Activated CD4-positive, alpha-beta memory T cell treated with anti-CD3 and anti-CD28 coated beads, Interleukin-2, amount 10 ng/mL, durations not matched to agents 7 days and 5 days (primary cell): ENCODE results near the gene PPFIA2. TPM values are rescaled to one million over a fixed set of nuclear protein-coding genes. Genes with fewer than 3 reads are reported as not detected.
"Not testable (repeated sequence)": the region's sequence is repeated elsewhere in the genome, so short reads cannot be mapped to it uniquely, and the experiment has no call there.

Experiments
- CTCF ChIA-PET: fragments of 350-600 bp; sonication (Branson Sonifier 250); formaldehyde crosslinking; loops from one replicate; lab custom pipeline; 2021; ENCODE audit warnings: antibody characterized with exemption, inconsistent platforms; lab: Charles Lee
- POLR2A ChIA-PET: fragments of 350-600 bp; sonication (Branson Sonifier 250); formaldehyde crosslinking; loops from one replicate; lab custom pipeline; 2021; ENCODE audit warnings: antibody characterized with exemption; lab: Charles Lee
- DNase-seq: peaks from one replicate; pipeline ENCODE4 v3.0.0-alpha.2; 2020
- H3K27ac Mint-ChIP-seq: one replicate; pipeline ENCODE4 v1.8.0; 2021; ENCODE audit warnings: mild to moderate bottlenecking, mixed read lengths
- H3K27me3 Mint-ChIP-seq: one replicate; pipeline ENCODE4 v1.8.0; 2021; ENCODE audit warnings: mixed read lengths
- H3K36me3 Mint-ChIP-seq: one replicate; pipeline ENCODE4 v1.8.0; 2021; ENCODE audit warnings: low read depth, mixed read lengths
- H3K4me1 Mint-ChIP-seq: one replicate; pipeline ENCODE4 v1.8.0; 2021; ENCODE audit warnings: mixed read lengths
- H3K4me3 Mint-ChIP-seq: one replicate; pipeline ENCODE4 v1.8.0; 2021; ENCODE audit warnings: mild to moderate bottlenecking, mixed read lengths
- H3K9me3 Mint-ChIP-seq: one replicate; pipeline ENCODE4 v1.8.0; 2021; ENCODE audit warnings: mixed read lengths
- total RNA-seq, 2 experiments: library from RNA; stranded (reverse); gene quantifications; one replicate each; pipeline ENCODE4 v1.2.3, GENCODE V29; 2021

The PPFIA2 gene
- total RNA-seq, 2 experiments from 2014 or later = not detected

- H3K36me3 Mint-ChIP-seq = no peaks in the 10 kb centered on the region
- no peak overlapping the region for H3K4me3 Mint-ChIP-seq
- ChIA-PET CTCF (no interaction called here), POLR2A (no interaction called here)
- no peaks in the 10 kb centered on the region for H3K4me1 Mint-ChIP-seq
- H3K27me3 Mint-ChIP-seq = no peaks in the 10 kb centered on the region
- no peaks in the 10 kb centered on the region for H3K9me3 Mint-ChIP-seq
- H3K27ac Mint-ChIP-seq = no peak overlapping the region
- no peak for DNase-seq
Measured at GRCh38 chr12:81723361-81723760, 35.8 kb downstream of the PPFIA2 start.

- Mint-ChIP-seq H3K27ac (no peak overlapping the region), H3K27me3 (no peaks in the 10 kb centered on the region)
- CTCF ChIA-PET = no interaction called here
Measured at GRCh38 chr12:81722004-81722403, 37.1 kb downstream of the PPFIA2 start.

GRCh38 chr12:81718616-81719015 is 40.5 kb downstream of the PPFIA2 start:
- Mint-ChIP-seq H3K27me3 (no peaks in the 10 kb centered on the region), H3K4me1 (no peaks in the 10 kb centered on the region), H3K9me3 (no peaks in the 10 kb centered on the region), H3K36me3 (no peaks in the 10 kb centered on the region), H3K4me3 (no peak overlapping the region), H3K27ac (no peak overlapping the region)
- CTCF ChIA-PET = no interaction called here
- no peak for DNase-seq
- POLR2A ChIA-PET = no interaction called here

More at GRCh38 chr12:81722004-81722403, 37.1 kb downstream of the PPFIA2 start:
- Mint-ChIP-seq H3K9me3 (no peaks in the 10 kb centered on the region), H3K36me3 (no peaks in the 10 kb centered on the region), H3K4me1 (no peaks in the 10 kb centered on the region), H3K4me3 (no peak overlapping the region)
- no peak for DNase-seq
- POLR2A ChIA-PET = no interaction called here

- no peaks in the 10 kb centered on the region for H3K4me1 Mint-ChIP-seq
- no peak overlapping the region for H3K27ac Mint-ChIP-seq
- H3K4me3 Mint-ChIP-seq = no peak overlapping the region
- POLR2A ChIA-PET = no interaction called here
- H3K27me3 Mint-ChIP-seq = no peaks in the 10 kb centered on the region
- CTCF ChIA-PET = no interaction called here
- H3K36me3 Mint-ChIP-seq = no peaks in the 10 kb centered on the region
- DNase-seq = no peak
- H3K9me3 Mint-ChIP-seq = no peaks in the 10 kb centered on the region
Measured at GRCh38 chr12:81712536-81712935, 46.6 kb downstream of the PPFIA2 start.

- DNase-seq = no peak
- Mint-ChIP-seq H3K4me1 (no peaks in the 10 kb centered on the region), H3K4me3 (no peak overlapping the region), H3K9me3 (peaks cover 2% of the 10 kb centered on the region), H3K36me3 (no peaks in the 10 kb centered on the region), H3K27me3 (no peaks in the 10 kb centered on the region), H3K27ac (no peak overlapping the region)
- CTCF ChIA-PET = no interaction called here
- POLR2A ChIA-PET = no interaction called here
Measured at GRCh38 chr12:81705586-81705985, 53.6 kb downstream of the PPFIA2 start.

GRCh38 chr12:81699551-81699950 is 59.6 kb downstream of the PPFIA2 start:
- ChIA-PET CTCF (no interaction called here), POLR2A (no interaction called here)
- H3K9me3 Mint-ChIP-seq = no peaks in the 10 kb centered on the region
- H3K27me3 Mint-ChIP-seq = no peaks in the 10 kb centered on the region
- H3K27ac Mint-ChIP-seq = no peak overlapping the region
- no peak for DNase-seq
- H3K36me3 Mint-ChIP-seq = no peaks in the 10 kb centered on the region
- H3K4me3 Mint-ChIP-seq = no peak overlapping the region
- H3K4me1 Mint-ChIP-seq = no peaks in the 10 kb centered on the region

GRCh38 chr12:81692008-81692407 is 67.1 kb downstream of the PPFIA2 start:
- no peaks in the 10 kb centered on the region for H3K36me3 Mint-ChIP-seq
- H3K27me3 Mint-ChIP-seq = no peaks in the 10 kb centered on the region
- ChIA-PET CTCF (no interaction called here), POLR2A (no interaction called here)
- no peaks in the 10 kb centered on the region for H3K9me3 Mint-ChIP-seq
- H3K27ac Mint-ChIP-seq = no peak overlapping the region
- no peaks in the 10 kb centered on the region for H3K4me1 Mint-ChIP-seq
- H3K4me3 Mint-ChIP-seq = no peak overlapping the region
- no peak for DNase-seq

GRCh38 chr12:81683881-81684280 is 75.3 kb downstream of the PPFIA2 start:
- Mint-ChIP-seq H3K27me3 (no peaks in the 10 kb centered on the region), H3K4me3 (no peak overlapping the region), H3K36me3 (no peaks in the 10 kb centered on the region), H3K9me3 (no peaks in the 10 kb centered on the region), H3K4me1 (no peaks in the 10 kb centered on the region), H3K27ac (no peak overlapping the region)
- ChIA-PET POLR2A (no interaction called here), CTCF (no interaction called here)
- DNase-seq = no peak

GRCh38 chr12:81679614-81680013 is 79.5 kb downstream of the PPFIA2 start:
- ChIA-PET POLR2A (no interaction called here), CTCF (no interaction called here)
- no peaks in the 10 kb centered on the region for H3K27me3 Mint-ChIP-seq
- H3K36me3 Mint-ChIP-seq = no peaks in the 10 kb centered on the region
- H3K4me1 Mint-ChIP-seq = no peaks in the 10 kb centered on the region
- DNase-seq = no peak
- H3K4me3 Mint-ChIP-seq = no peak overlapping the region
- no peaks in the 10 kb centered on the region for H3K9me3 Mint-ChIP-seq
- H3K27ac Mint-ChIP-seq = no peak overlapping the region

- Mint-ChIP-seq H3K9me3 (no peaks in the 10 kb centered on the region), H3K27ac (no peak overlapping the region)
Measured at GRCh38 chr12:81670759-81671158, 88.4 kb downstream of the PPFIA2 start.

GRCh38 chr12:81668475-81668874 is 90.7 kb downstream of the PPFIA2 start:
- DNase-seq = no peak
- Mint-ChIP-seq H3K27ac (no peak overlapping the region), H3K4me1 (peaks cover 3% of the 10 kb centered on the region), H3K27me3 (no peaks in the 10 kb centered on the region), H3K4me3 (no peak overlapping the region), H3K9me3 (peaks cover 1% of the 10 kb centered on the region), H3K36me3 (no peaks in the 10 kb centered on the region)
- POLR2A ChIA-PET = no interaction called here
- CTCF ChIA-PET = no interaction called here

More at GRCh38 chr12:81670759-81671158, 88.4 kb downstream of the PPFIA2 start:
- H3K36me3 Mint-ChIP-seq = no peaks in the 10 kb centered on the region
- no peaks in the 10 kb centered on the region for H3K27me3 Mint-ChIP-seq
- no peak for DNase-seq
- POLR2A ChIA-PET = no interaction called here
- H3K4me1 Mint-ChIP-seq = peaks cover 3% of the 10 kb centered on the region
- CTCF ChIA-PET = interaction anchor here (0.6 kb wide), 1 partner anchor 13 kb away, joined by 3 read pairs; no protein-coding TSS in a partner anchor
- no peak overlapping the region for H3K4me3 Mint-ChIP-seq

- H3K27me3 Mint-ChIP-seq, H3K36me3 Mint-ChIP-seq, POLR2A ChIA-PET, DNase-seq, H3K4me3 Mint-ChIP-seq, H3K27ac Mint-ChIP-seq, H3K4me1 Mint-ChIP-seq, CTCF ChIA-PET, H3K9me3 Mint-ChIP-seq: not testable (repeated sequence)
Measured at GRCh38 chr12:81659310-81659709, 99.8 kb downstream of the PPFIA2 start.

GRCh38 chr12:81644503-81644902 is 114.6 kb downstream of the PPFIA2 start:
- Mint-ChIP-seq H3K9me3 (no peaks in the 10 kb centered on the region), H3K27ac (no peak overlapping the region), H3K4me3 (no peak overlapping the region), H3K27me3 (no peaks in the 10 kb centered on the region), H3K36me3 (no peaks in the 10 kb centered on the region), H3K4me1 (no peaks in the 10 kb centered on the region)
- ChIA-PET CTCF (interaction anchor here (0.7 to 2.6 kb wide), 3 partner anchors 348 to 714 kb away, joined by 3 to 13 read pairs (median 3); partner anchors contain the start of genes CCDC59 and METTL25), POLR2A (no interaction called here)
- no peak for DNase-seq

- no peak overlapping the region for H3K4me3 Mint-ChIP-seq
- DNase-seq = no peak
Measured at GRCh38 chr12:81639196-81639595, 120.0 kb downstream of the PPFIA2 start.

More at GRCh38 chr12:81639196-81639595, 120.0 kb downstream of the PPFIA2 start:
- Mint-ChIP-seq H3K4me1 (no peaks in the 10 kb centered on the region), H3K27me3 (peaks cover 1% of the 10 kb centered on the region), H3K9me3 (no peaks in the 10 kb centered on the region), H3K36me3 (no peaks in the 10 kb centered on the region), H3K27ac (no peak overlapping the region)
- ChIA-PET POLR2A (no interaction called here), CTCF (no interaction called here)
